GM18909 (cell line): ENCODE results near the gene ZSWIM1.

Source experiments
- ATAC-seq: cut with Tn5 transposase; IDR thresholded peaks from one replicate; pipeline ENCODE4 v1.9.1; 2021; ENCODE audit warnings: mild to moderate bottlenecking; ENCODE audit not compliant: unreplicated experiment, poor library complexity

ZSWIM1 gene

DNA sequence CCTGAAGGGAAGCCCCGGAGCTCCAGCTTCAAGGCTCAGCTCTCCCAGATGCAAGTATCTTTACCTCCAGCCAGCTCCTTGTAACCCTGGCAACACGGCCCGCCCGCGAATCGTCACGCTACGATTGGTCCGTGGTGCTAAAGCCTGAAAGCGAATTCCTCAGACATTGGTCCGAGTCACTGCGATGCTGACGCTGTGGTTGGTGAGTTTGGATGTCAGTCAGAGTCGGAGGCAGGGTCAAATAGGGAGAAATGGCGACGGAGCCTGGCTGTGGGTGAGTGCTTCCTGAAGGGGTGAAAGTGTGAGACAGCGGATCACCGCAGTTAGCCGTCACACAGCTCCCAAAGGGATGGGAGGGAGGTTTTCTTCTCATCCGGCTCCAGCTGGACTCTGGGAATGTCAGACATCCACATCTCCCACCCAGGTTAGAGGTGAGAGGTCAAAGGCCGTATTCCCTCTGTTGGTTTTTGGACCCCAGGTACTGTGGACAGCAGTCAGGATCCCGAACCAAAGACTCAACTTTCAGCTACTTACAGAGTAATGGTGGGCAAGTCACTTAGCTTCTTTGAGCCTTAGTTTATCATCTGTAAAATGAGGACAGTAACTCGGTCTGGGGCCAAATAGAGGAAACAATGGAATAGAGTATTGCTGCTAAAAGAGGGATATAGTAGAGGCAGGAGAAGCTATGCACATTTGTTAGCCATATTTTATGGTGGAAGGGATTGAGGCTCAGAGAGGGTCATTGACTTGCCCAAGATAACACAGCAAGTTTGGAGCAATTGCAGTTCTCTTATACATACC lies at the start of gene ZSWIM1:
TSS of gene ZSWIM1 (plus strand) at position 240 of the 801 bp plus-strand sequence. CDS start 1,366 bp downstream, outside the sequence.
- ATAC-seq = peak; percentile 97

DNA sequence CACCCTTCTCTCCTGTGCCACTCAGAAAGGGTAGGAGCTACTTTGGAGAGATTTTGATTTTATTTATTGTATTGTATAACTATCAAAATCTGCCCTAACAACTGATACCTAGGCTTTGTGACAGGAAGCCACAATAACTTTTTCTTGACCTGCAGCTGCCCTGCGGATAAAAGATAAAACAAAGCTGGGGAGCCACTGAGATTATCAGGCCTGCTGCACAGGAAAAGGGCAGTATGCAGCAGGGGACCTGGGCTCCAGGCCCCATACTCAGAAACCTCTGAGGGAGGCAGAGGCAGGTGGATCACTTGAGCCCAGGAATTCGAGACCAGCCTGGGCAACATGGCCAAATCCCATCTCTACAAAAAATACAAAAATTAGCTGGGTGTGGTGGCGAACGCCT lies 48.4 kb upstream of the ZSWIM1 start:
- no peak for ATAC-seq

DNA sequence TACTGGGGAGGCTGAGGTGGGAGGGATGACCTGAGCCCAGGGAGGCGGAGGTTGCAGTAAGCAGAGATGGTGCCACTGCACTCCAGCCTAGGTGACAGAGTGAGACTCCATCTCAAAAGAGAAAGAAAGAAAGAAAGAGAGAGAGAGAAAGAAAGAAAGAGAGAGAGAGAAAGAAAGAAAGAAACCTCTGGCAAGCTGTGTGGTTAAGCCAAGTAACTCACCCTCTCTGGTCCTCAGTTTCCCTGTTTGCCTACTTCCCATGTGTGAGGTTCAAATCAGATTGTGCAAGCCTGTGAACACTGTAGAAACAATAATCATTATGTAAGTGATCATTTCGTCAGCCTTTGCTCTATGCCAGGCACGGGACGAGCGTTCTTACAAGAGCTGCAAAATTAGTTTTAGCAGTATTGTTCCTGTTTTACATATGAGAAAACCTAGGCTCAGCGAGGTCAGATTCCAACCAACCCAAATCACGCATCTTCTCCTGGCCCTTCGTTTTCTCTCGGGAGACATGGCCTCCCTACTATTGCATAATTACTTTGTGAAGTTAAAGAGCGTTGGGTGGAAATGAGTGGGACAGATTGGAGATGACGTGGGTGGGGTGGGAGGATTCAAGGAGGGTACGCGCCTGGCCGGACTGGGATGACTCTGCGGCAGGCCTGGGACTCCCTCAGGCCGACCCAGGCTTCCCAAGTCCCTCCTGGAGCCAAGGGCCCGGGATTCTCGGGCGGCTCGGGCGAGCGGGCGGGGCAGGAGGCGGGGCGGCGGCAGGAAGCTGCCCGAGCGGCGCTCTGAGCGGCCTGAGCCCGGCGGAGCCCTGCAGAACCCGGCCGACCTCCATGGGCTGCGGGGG lies 47.8 kb upstream of the ZSWIM1 start, which contains the start of gene SNX21:
TSS of gene SNX21 (plus strand) at position 770 of the 853 bp plus-strand sequence. CDS start 121 bp downstream, outside the sequence.
- ATAC-seq = no peak

DNA sequence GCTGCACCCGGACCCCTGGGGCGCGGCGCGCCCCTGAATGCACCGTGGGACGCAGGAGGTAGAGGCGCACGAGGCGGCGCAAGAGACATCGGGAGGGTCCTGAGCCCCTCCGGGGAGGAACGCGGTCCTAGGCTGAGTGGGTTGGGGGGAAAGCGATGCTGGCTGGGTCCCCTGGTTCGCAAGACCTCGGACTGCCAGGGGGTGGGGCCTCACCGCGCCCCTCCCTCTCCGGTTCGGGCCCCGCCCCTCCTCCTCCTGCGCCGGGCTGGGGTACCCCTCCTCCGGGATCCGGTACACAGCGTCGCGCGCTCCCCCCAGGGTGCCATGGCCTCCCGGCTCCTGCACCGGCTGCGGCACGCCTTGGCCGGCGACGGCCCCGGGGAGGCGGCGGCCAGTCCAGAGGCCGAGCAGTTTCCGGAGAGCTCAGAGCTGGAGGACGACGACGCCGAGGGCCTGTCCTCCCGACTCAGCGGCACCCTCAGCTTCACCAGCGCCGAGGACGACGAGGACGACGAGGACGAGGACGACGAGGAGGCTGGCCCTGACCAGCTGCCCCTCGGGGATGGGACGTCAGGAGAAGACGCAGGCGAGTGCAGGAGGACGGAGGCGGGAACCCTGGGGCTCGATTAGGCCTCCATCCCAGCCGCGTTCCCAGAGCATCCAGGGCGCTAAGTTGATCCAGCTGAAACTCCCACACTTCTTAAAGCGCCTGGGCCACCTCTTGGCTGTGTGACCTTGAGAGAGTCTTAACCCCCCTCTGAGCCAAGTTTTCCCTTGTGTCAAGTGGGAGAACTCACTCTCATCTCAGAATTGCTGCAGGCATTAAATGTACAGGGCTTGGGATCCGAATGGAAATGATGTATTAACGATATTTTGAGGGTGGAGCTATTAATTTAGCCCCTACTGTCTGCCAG lies 46.9 kb upstream of the ZSWIM1 start:
- no peak for ATAC-seq

DNA sequence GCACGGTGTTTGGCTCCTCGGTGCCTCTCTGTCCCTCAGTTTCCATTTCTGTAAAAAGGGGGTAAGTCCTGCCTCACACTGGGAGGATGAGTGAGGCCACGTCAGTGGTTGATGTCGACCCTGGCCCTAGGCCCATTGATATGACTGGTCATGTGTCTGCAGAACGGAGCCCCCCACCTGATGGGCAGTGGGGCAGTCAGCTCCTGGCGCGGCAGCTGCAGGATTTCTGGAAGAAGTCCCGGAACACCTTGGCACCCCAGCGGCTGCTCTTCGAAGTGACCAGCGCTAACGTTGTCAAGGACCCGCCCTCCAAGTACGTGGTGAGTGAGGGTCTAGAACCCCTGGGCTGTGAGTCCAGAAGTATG lies 46.2 kb upstream of the ZSWIM1 start:
- ATAC-seq = no peak

DNA sequence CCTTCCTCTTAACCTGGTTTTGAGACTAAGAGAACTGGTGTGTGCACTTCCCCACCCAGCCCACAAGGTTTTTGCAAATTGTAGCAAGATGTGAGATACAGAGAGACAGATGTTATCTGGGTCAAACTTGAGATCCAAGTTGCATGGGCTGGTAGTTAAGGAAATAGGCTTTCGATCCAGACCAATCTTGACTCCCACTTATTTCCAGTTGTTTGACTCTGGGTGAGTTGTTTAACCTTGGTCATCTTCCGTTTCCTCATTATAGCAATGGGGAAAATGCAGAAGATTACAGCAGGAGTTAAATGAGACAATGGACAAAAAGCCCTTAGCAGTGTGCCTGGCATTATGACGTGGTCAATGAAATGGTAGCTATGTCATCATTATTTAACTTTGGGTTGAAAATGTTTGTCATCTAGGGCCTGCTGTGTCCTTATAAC lies 45.7 kb upstream of the ZSWIM1 start:
- no peak for ATAC-seq

DNA sequence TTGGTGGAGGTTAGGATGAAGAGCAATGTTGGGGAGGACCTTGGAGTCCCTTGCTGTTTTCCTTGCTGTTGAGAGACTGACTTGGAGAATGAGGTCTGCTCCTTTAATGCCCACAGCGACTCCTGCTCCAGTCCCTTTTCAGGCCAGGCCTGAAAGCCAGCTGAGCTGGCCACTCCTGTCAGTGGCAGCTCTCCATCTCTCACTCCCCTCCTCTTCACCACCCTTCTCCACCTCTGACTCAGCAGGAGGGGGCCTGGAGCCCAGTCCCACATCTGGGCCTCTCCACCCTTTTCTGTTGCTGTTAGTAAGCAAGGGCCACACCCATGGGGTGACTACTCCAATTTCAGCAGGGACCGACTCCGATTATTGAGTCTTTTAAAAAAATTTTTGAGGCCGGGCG lies 45.2 kb upstream of the ZSWIM1 start:
- no peak for ATAC-seq

DNA sequence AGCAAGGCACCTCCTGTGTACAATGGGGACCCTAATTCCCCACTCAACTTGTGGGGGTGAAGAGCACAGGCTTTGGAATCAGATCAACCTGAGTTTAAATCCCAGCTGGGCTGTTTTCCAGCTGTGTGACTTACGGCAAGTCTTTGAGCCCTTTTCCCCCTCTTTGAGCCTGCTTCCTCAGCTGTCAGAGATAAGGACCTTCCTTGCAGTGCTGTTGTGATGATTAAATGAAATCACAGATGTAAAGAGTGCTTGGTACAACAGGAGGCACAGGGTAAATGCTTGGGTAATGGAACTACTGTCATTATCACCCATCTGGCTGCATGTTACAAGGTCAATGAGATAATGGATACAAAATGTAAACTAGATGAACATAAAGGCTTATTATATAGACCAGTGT lies 44.2 kb upstream of the ZSWIM1 start:
- no peak for ATAC-seq

DNA sequence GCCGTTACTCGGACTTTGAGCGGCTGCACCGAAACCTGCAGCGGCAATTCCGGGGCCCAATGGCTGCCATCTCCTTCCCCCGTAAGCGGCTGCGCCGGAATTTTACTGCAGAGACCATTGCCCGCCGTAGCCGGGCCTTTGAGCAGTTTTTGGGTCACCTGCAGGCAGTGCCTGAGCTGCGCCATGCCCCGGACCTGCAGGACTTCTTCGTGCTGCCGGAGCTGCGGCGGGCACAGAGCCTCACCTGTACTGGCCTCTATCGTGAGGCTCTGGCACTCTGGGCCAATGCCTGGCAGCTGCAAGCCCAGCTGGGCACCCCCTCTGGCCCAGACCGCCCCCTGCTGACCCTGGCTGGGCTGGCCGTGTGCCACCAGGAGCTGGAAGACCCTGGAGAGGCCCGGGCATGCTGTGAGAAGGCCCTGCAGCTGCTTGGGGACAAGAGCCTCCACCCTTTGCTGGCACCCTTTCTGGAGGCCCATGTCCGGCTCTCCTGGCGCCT lies 40.3 kb upstream of the ZSWIM1 start:
- no peak for ATAC-seq

DNA sequence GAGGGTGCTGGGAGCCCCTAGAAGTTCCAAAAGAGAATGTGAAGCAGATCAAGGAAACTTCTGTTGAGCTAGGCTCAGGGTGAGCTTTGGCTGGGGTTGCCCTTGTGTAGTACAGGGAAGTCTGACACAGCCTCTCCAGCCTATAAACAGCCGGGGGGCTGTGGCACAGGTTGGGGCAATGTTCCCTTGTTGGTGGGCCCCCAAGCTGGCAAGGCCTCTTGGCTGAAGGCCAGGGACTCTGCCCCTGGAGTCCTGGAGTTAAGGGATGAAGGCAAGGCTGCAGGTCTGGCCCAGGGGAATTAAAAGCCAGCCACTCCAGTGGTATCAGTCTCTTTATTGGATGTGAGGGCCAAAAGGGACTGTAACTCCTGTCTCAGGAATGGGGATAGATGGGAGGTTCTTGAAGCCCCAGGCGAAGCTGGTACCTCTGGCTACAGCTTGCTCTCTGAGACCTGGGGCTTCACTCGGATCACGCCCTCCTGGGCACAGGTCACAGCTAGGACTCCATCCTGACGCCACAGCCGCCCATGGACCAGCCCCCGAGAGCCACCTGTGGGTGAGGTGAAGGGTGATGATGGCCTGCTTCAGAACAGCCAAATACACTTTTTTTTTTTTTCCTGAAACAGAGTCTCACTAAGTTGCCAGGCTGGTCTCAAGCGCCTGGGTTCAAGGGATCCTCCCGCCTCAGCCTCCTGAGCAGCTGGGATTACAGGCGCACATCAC lies 39.5 kb upstream of the ZSWIM1 start:
- ATAC-seq = no peak

DNA sequence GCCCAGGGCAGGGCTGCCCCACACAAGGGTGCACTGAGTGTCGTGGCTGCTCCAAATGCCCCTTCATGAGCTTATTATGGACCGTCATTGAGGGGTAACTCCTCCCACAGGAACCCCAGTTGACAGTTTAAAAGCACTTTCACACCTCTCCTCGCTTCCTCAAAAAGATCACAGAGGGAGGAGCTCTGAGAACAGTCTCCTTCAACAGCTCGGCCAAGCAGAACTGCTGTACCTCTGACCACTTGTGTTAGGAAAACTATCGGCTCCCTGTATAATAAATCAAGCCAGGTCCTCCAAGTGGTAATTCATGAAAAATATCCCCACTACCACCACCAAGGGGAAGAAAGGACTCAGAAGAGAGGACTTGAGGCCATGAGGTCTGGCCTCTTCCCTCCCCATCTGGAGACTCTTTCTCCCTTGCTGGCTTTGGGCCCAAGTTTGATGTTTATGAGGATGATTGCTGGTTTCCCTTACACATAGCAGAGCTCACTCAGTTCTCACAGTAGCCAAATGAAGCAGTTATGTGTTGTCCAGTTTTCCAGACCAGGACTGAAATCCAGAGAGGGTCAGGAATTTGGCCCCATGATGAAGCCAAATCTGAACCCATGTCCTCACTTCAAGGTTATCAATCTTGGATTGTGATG lies 38.7 kb upstream of the ZSWIM1 start:
- ATAC-seq = no peak

DNA sequence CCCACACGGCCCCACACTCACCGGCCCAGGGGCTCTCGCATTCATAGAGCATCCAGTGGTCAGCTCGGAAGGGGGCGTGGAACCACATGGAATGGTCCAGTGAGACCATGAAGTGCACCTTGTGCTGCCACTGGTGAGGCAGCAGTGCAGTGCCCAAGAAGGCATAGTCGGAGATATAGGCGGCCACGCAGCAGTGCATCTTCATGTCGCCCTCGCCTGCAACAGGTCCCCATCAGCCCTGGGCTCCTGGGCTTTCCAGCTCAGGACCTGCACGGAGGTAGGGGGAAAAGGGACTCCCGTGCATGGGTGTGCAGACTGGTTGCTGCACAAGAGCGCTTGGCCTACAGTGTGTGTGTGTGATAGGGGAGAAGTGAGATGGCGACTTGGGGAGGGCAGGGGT lies 37.5 kb upstream of the ZSWIM1 start:
- no peak for ATAC-seq

DNA sequence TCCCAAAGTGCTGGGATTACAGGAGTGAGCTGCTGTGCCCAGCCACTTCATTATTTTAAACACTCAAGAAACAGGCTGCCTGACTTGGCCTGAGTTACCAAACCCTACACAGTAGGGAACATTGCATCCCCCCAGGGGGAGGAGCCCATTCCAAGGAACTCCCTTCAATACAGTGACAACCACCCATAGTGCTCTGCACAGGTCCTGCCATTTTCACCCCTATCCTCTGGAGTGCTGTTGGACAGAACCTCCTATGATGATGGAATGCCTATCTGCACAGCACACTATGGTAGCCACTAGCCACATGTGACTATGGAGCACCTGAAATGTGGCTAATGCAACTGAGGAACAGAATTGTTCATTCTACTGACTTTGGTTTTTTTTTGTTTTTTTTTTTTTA lies 35.6 kb upstream of the ZSWIM1 start:
- no peak for ATAC-seq

DNA sequence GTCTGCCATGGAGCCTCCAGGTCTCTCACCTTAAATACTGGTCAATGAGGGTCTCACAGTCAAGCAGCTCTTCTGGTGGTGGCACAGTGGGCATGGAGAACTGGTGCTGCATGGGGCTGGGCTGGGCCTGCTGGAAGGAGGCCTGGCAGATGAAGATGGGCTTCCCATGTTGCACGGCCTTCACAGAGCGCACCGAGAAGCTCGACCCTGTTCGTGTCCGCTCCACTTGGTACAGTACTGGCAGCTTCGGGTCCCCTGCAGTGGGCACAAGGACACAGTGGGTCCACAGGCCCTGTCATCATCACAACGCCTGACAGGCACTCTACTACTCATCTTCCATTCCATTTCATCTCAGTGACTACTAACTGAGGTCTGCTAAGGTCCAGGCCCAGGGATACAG lies 32.6 kb upstream of the ZSWIM1 start:
- no peak for ATAC-seq

DNA sequence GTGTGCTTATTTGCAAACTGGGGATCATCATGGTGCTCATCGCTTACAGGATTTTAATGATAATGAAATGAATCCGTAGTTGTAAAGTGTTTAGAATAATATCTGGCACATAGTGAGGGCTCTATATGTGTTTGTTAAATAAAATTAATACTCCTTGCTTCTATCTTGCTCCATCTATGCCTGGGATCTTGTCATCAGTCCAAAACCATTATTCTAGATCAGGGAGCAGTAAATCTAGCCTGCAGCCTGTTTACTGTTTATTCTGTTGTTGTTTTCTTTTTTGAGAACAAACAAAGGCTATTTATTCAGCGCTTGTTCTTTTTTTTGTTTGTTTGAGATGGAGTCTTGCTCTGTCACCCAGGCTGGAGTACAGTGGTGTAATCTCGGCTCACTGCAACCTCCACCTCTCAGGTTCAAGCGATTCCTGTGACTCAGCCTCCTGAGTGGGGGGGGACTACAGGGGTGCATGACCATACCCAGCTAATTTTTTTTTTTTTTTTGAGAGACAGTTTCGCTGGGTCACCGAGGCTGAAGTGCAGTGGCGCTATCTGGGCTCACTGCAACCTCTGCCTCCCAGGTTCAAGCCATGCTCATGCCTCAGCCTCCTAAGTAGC lies 32.0 kb upstream of the ZSWIM1 start:
- ATAC-seq = no peak

DNA sequence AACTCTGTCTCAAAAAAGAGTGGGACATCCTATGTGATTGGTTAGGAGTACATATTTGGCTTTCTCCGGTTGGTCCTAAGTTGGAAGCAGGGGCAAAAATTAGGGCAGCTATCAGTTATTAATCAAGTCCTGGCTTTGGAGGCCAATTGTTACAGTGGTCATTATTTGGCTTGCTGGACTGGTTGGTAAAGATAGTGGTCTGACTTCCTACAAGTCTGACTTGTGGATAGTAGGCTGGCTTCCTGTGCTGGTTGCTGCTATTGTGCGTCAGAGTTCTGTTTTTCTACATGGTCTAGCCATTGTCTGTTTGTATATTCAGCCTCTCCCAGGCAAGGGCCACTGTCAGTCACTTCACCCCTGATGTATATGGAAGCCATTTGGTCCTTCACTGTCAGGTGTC lies 30.8 kb upstream of the ZSWIM1 start:
- no peak for ATAC-seq

DNA sequence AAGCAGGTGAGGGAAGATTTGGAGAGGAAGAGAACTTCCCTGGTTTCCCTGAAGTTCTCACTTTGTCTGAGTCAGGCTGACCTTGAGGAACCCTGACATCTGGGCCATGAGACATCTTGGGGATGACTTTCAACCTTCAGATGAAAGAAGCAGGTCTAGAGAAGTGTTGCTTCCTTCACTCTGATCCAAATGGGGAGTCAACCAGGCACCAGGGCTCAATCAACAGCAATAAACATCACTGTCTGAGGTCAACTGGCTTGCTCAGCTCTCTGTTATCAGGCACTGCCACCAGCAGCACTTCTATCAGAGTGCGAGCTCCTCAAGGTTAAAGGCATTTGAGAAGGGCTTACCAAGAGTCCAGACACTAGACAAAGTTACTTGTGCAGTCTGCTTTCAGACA lies 30.1 kb upstream of the ZSWIM1 start:
- no peak for ATAC-seq

DNA sequence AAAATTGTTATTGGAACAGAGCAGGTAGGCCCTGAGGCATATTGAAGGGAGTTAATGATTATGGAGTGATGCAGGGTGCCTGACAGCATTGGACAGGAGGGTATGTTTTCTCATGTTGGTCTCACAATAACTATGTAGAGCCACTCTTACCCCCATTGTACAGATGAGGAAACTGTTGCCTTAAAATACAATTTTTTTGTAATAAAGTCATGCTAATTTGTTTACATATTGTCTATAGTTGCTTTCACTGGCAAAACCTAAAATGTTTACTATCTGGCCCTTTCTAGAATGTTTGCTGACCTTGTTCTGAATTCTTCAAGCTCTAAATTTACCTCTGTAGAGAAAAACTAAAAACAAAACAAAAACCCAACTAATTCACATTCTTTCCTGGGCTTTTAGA lies 29.5 kb upstream of the ZSWIM1 start:
- no peak for ATAC-seq

DNA sequence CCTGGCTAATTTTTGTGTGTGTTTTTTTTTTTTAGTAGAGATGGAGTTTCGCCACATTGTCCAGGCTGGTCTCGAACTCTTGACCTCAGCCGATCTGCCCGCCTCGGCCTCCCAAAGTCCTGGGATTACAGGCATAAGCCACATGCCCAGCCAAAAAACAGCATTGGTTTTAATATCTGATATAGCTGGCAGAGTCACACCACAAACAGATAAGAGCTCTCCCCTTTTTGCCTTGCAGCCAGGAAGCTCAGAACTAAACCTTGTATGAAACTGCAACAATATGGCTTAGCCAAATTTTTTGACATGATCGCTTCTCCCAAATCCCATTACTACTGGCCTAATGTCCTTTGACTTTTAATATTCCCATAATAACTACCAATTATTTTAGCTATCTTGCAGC lies 28.7 kb upstream of the ZSWIM1 start:
- ATAC-seq = no peak
